IMR-90 (cell line): ENCODE results near the gene ENDOU. TPM values are rescaled to one million over a fixed set of nuclear protein-coding genes. Genes with fewer than 3 reads are reported as not detected.

ENCODE experiments used
- ATAC-seq: fragments of 200-7000 bp; cut with Tn5 transposase; 2 replicates; pipeline ENCODE4 v1.9.1; 2020; ENCODE audit warnings: low read depth, mild to moderate bottlenecking, moderate library complexity
- BruUV-seq: library from RNA; stranded (reverse); fragments of 400-500 nt; replicated peaks from 2 replicates; lab custom pipeline; 2021; lab: Mats Ljungman, UMichigan
- CTCF ChIA-PET: fragments of 300-600 bp; formaldehyde crosslinking; extraction: SDS; loops from one replicate; lab custom pipeline; 2021; ENCODE audit warnings: antibody characterized with exemption; lab: Yijun Ruan, JAX
- POLR2A ChIA-PET: fragments of 300-600 bp; sonication (Branson Sonifier 250); formaldehyde crosslinking; loops from one replicate; lab custom pipeline; 2022; ENCODE audit warnings: antibody characterized with exemption; ENCODE audit not compliant: unreplicated experiment; lab: Charles Lee
- DNase-seq: peaks from one replicate; pipeline ENCODE4 v3.0.0; 2013
- H2AFZ ChIP-seq: replicated peaks from 2 replicates; pipeline ENCODE3; 2013; ENCODE audit warnings: low read length, mild to moderate bottlenecking; ENCODE audit not compliant: poor library complexity
- H2AK5ac ChIP-seq: 2 replicates; pipeline ENCODE4 v1.6.1; 2013; ENCODE audit warnings: low read depth, low read length, inconsistent platforms
- H2AK9ac ChIP-seq: replicated peaks from 2 replicates; pipeline ENCODE3; 2013; ENCODE audit warnings: mild to moderate bottlenecking, low read depth, low read length, moderate library complexity; ENCODE audit not compliant: poor library complexity
- H2BK120ac ChIP-seq: 2 replicates; pipeline ENCODE4 v1.6.1; 2013; ENCODE audit warnings: low read depth, low read length, inconsistent platforms
- H2BK15ac ChIP-seq: 3 replicates; pipeline ENCODE4 v1.6.1; 2013; ENCODE audit warnings: low read depth, low read length, inconsistent platforms
- H2BK20ac ChIP-seq: 2 replicates; pipeline ENCODE4 v1.6.1; 2013; ENCODE audit warnings: low read depth, mild to moderate bottlenecking, inconsistent platforms, low read length, moderate library complexity
- H2BK5ac ChIP-seq: 2 replicates; pipeline ENCODE4 v1.6.1; 2013; ENCODE audit warnings: mild to moderate bottlenecking, low read depth, low read length, inconsistent platforms; ENCODE audit not compliant: poor library complexity, severe bottlenecking
- H3K14ac ChIP-seq: replicated peaks from 2 replicates; pipeline ENCODE4 v1.6.1; 2013; ENCODE audit warnings: low read depth, low read length, inconsistent platforms
- H3K18ac ChIP-seq: 2 replicates; pipeline ENCODE4 v1.6.1; 2013; ENCODE audit warnings: low read depth, low read length, control low read depth
- H3K23ac ChIP-seq: 2 replicates; pipeline ENCODE4 v1.6.1; 2013; ENCODE audit warnings: low read depth, low read length, inconsistent platforms
- H3K27ac ChIP-seq: 2 replicates; pipeline ENCODE4 v1.5.1; 2013; ENCODE audit warnings: mild to moderate bottlenecking, control low read depth, low read length; ENCODE audit not compliant: insufficient read depth
- H3K27me3 ChIP-seq: 2 replicates; pipeline ENCODE4 v1.6.1; 2013; ENCODE audit warnings: low read length; ENCODE audit not compliant: control insufficient read depth, insufficient read depth
- H3K36me3 ChIP-seq: 2 replicates; pipeline ENCODE4 v1.6.1; 2013; ENCODE audit warnings: low read length, mixed read lengths; ENCODE audit not compliant: control insufficient read depth, insufficient read depth
- H3K4ac ChIP-seq: 2 replicates; pipeline ENCODE4 v1.6.1; 2013; ENCODE audit warnings: low read depth, low read length, inconsistent platforms
- H3K4me1 ChIP-seq: 2 replicates; pipeline ENCODE4 v1.6.1; 2013; ENCODE audit warnings: low read length, mixed read lengths; ENCODE audit not compliant: control insufficient read depth, insufficient read depth
- H3K4me2 ChIP-seq: 2 replicates; pipeline ENCODE4 v1.6.1; 2013; ENCODE audit warnings: low read depth, mild to moderate bottlenecking, control low read depth, low read length, moderate library complexity
- H3K4me3 ChIP-seq: 2 replicates; pipeline ENCODE4 v1.5.1; 2013; ENCODE audit warnings: low read depth, mild to moderate bottlenecking, control low read depth, low read length, moderate library complexity; ENCODE audit not compliant: insufficient read depth
- H3K56ac ChIP-seq: 2 replicates; pipeline ENCODE4 v1.6.1; 2013; ENCODE audit warnings: low read length, inconsistent platforms; ENCODE audit not compliant: insufficient read depth; ENCODE audit errors: extremely low read depth
- H3K79me1 ChIP-seq, 2 experiments: 2 replicates each; pipeline ENCODE4 v1.6.1; 2013; ENCODE audit warnings: low read length in 2 of 2, inconsistent platforms in 1 of 2, low read depth in 1 of 2
- H3K9ac ChIP-seq: 2 replicates; pipeline ENCODE4 v1.6.1; 2013; ENCODE audit warnings: low read depth, low read length, control low read depth
- H3K9me1 ChIP-seq: 2 replicates; pipeline ENCODE4 v1.6.1; 2013; ENCODE audit warnings: low read length, inconsistent platforms; ENCODE audit not compliant: insufficient read depth
- H3K9me3 ChIP-seq: 2 replicates; pipeline ENCODE4 v1.6.1; 2013; ENCODE audit warnings: low read length; ENCODE audit not compliant: control insufficient read depth, insufficient read depth
- H4K20me1 ChIP-seq: 2 replicates; pipeline ENCODE4 v1.6.1; 2013; ENCODE audit warnings: low read length, inconsistent platforms; ENCODE audit not compliant: insufficient read depth
- H4K5ac ChIP-seq: 2 replicates; pipeline ENCODE4 v1.6.1; 2013; ENCODE audit warnings: mild to moderate bottlenecking, low read depth, low read length, control low read depth
- H4K8ac ChIP-seq, 2 experiments: 2 replicates each; pipeline ENCODE4 v1.6.1; 2013; ENCODE audit warnings: low read depth in 2 of 2, low read length in 2 of 2, control low read depth in 1 of 2, inconsistent platforms in 1 of 2
- H4K91ac ChIP-seq: 2 replicates; pipeline ENCODE4 v1.6.1; 2013; ENCODE audit warnings: low read depth, low read length, inconsistent platforms; ENCODE audit not compliant: insufficient read depth
- CHD1 ChIP-seq: IDR thresholded peaks from 2 replicates; pipeline ENCODE4 v1.6.1; 2012; ENCODE audit warnings: low read depth, low read length, improper control_type of control experiment
- FOS ChIP-seq: fragments of 150-350 bp; IDR thresholded peaks from 2 replicates; pipeline ENCODE4 v1.6.1; 2016; ENCODE audit warnings: low read depth, low read length
- MAFK ChIP-seq: IDR thresholded peaks from 2 replicates; pipeline ENCODE4 v1.6.1; 2012; ENCODE audit warnings: low read depth, low read length, improper control_type of control experiment
- MAZ ChIP-seq: IDR thresholded peaks from 2 replicates; pipeline ENCODE4 v1.6.1; 2012; ENCODE audit warnings: low read depth, mild to moderate bottlenecking, low read length, improper control_type of control experiment, moderate library complexity, borderline replicate concordance
- NFE2L2 ChIP-seq: fragments of 150-350 bp; IDR thresholded peaks from 2 replicates; pipeline ENCODE4 v1.6.1; 2016; ENCODE audit warnings: low read depth, mild to moderate bottlenecking, low read length
- POLR2A ChIP-seq: IDR thresholded peaks from 2 replicates; pipeline ENCODE4 v1.6.1; 2012; ENCODE audit warnings: mild to moderate bottlenecking, low read depth, low read length
- RCOR1 ChIP-seq: IDR thresholded peaks from 2 replicates; pipeline ENCODE4 v1.6.1; 2012; ENCODE audit warnings: mild to moderate bottlenecking, low read length, improper control_type of control experiment; ENCODE audit not compliant: insufficient replicate concordance
- WGBS, 2 experiments: methylation state at CpG; one replicate each; pipeline versions ENCODE4 v1.1.5 to v1.1.7; 2013; ENCODE audit warnings: missing lambda C conversion rate in 2 of 2; ENCODE audit not compliant: insufficient read length in 1 of 2; ENCODE audit errors: extremely low coverage in 2 of 2; 5-methylcytosine and 5-hydroxymethylcytosine counted together
- dilution Hi-C: fragments of 300-500 bp; cut with HindIII; formaldehyde crosslinking; loops from one replicate; pipeline ENCODE4 v1.14.3; 2018; ENCODE audit warnings: low sequenced_read_pairs; ENCODE audit not compliant: unreplicated experiment
- in situ Hi-C: fragments of 300-500 bp; cut with MboI; formaldehyde crosslinking; loops from 3 replicates; pipeline ENCODE4 v1.14.3; 2019; ENCODE audit warnings: low sequenced_read_pairs, inconsistent platforms, mixed read lengths
- intact Hi-C: fragments of 100-400 bp; cut with micrococcal nuclease; formaldehyde crosslinking; loops from 2 replicates; pipeline ENCODE4 v1.10.0; 2022
- polyA plus RNA-seq, 3 experiments: library from polyadenylated mRNA; depleted of rRNA; stranded (reverse); fragments of >200 nt; gene quantifications; 2 replicates each; pipeline ENCODE4 v1.2.3, GENCODE V29; 2012; ENCODE audit warnings: low replicate concordance in 1 of 3
- total RNA-seq: library from RNA; depleted of rRNA; stranded (reverse); fragments of >200 nt; gene quantifications from 2 replicates; pipeline ENCODE4 v1.2.3, GENCODE V29; 2012
- TF ChIP-seq, protein P1 (sequence below): fragments of 150-350 bp; IDR thresholded peaks from 2 replicates; pipeline ENCODE4 v1.6.1; 2017; ENCODE audit warnings: mild to moderate bottlenecking, antibody characterized with exemption, low read length, low read depth

ENDOU gene
- total and polyA plus RNA-seq, 2 of the 4 experiments (the other 2 are of a cell fraction): under 0.01 to 0.09 TPM

DNA sequence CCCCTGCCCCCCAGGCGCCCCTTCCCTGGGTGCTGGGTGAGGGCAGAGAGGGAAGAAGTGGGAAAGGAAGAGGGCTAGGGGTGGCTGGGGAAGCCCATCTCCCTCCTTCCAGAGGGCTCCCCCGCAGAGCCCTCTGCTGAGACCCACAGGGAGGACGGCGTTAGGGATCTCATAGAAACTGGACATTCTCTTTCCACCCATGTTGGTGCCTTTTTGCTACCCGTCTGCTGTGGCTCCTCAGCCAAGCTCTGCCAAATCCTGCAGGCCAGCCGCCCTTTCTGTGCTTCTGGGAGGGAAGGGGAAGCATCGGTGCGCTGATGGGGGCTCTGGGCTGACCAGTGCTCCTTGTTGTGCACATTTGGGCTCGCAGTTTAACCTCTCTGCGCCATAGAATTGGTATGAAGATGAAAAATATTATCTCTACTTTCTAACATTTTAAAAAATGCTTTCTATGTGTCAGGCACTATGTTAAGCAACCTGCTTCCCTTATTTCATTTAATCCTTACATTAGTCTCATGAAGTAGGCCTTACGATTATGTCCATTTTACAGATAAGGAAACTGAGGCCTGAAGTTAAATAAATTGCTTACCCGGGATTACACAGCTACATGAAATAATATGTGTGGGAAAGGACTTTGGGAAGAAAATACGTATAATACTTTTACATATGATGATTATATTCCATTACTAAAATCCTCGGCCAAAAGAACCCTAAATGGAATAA is 48.7 kb upstream of the ENDOU start:
- peak; percentile 3; the same call in 1 of the 2 replicates for ATAC-seq

More for the DNA sequence above, 48.7 kb upstream of the ENDOU start:
- H4K91ac ChIP-seq: no peak overlapping the region
- peak overlapping the region; percentile 92 for H2AFZ ChIP-seq
- peak overlapping the region; percentile 92 for H3K4me2 ChIP-seq
- BruUV-seq: no TSS peak
- no peaks in the 10 kb centered on the region for H4K20me1 ChIP-seq
- no peak overlapping the region for H3K56ac ChIP-seq
- no CpG with 5 or more reads among the region's 14 CpGs for WGBS, 2 experiments
- H3K4ac ChIP-seq: no peak overlapping the region
- peak overlapping the region; percentile 75 for H2AK9ac ChIP-seq
- no peak for DNase-seq
- peak overlapping the region; percentile 92 for H3K4me3 ChIP-seq
- peaks cover 0 to 11% of the 10 kb centered on the region in 2 experiments; a peak in 1 of 4 replicates for H3K79me1 ChIP-seq
- in situ Hi-C loops: no loop called here
- H3K27me3 ChIP-seq: no peaks in the 10 kb centered on the region
- ChIA-PET POLR2A (no interaction called here), CTCF (interaction anchor here (0.9 kb wide), 1 partner anchor 57 kb away, joined by 4 read pairs; no protein-coding TSS in a partner anchor)
- TF ChIP-seq NFE2L2 (no peak), FOS (no peak), POLR2A (no peak), CHD1 (no peak), RCOR1 (no peak), MAZ (no peak), MAFK (no peak)
- TF ChIP-seq, protein P1, sequence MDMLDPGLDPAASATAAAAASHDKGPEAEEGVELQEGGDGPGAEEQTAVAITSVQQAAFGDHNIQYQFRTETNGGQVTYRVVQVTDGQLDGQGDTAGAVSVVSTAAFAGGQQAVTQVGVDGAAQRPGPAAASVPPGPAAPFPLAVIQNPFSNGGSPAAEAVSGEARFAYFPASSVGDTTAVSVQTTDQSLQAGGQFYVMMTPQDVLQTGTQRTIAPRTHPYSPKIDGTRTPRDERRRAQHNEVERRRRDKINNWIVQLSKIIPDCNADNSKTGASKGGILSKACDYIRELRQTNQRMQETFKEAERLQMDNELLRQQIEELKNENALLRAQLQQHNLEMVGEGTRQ: no peak
- intact Hi-C loops: loop anchor here (5.0 to 10.0 kb wide), 2 partner anchors 227 to 739 kb away; no protein-coding TSS in a partner anchor
- no peak overlapping the region for H2BK5ac ChIP-seq
- no peak overlapping the region; the same call in 1 of the 2 replicates for H3K27ac ChIP-seq
- H2BK20ac ChIP-seq: no peak overlapping the region
- no peak overlapping the region for H4K5ac ChIP-seq
- 0 out of 2 replicates have a peak overlapping the region, but pooled peaks have one; percentile 15 for H3K14ac ChIP-seq
- peak overlapping the region; percentile 38; the same call in 1 of the 2 replicates for H3K9ac ChIP-seq
- H2BK120ac ChIP-seq: no peak overlapping the region
- peaks cover 10% of the 10 kb centered on the region; the same call in 1 of the 2 replicates for H3K9me1 ChIP-seq
- no peak overlapping the region for H3K18ac ChIP-seq
- H2BK15ac ChIP-seq: no peak overlapping the region
- peaks cover 27% of the 10 kb centered on the region for H3K4me1 ChIP-seq
- H2AK5ac ChIP-seq: peak overlapping the region; percentile 40
- H3K23ac ChIP-seq: peak overlapping the region; percentile 70; the same call in 1 of the 2 replicates
- dilution Hi-C loops: no loop called here
- no peaks in the 10 kb centered on the region for H3K36me3 ChIP-seq
- H4K8ac ChIP-seq: peak overlapping the region in 1 of 2 experiments; percentile 33; a peak in 1 of 4 replicates
- no peaks in the 10 kb centered on the region for H3K9me3 ChIP-seq
